ENCODE data around the gene MAGI2.

MAGI2 gene

DNA sequence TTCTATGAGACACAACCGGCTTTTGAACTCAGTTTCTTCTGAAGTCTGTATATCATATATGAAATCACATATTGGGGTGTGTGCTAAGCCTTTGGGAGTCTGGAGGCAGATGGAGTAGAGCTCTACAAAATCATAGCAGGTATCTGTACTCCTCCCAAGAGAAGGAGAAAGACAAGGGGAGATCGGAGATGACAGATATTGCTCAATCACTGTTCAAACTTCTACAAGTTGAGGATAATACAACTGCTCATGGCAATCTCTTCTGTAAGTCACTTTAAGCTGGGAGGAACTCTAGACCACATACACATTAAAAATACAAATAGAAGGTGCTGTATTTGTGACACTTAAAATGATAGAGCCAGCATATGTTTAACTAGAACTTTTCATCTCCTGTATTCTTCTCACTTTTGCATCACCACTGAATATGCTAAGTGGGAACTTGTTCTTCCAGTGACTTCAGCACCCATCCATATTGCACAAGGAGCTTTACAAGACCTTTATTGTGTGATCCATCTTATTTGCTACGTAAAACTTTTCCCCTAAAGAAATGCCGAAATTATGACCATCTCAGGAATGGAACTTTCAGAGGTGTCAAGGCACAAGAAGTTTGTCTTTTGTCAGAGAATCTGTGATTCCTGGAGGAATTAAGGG, 1273.5 kb downstream of the MAGI2 start:
- TF ChIP-seq, protein P1, sequence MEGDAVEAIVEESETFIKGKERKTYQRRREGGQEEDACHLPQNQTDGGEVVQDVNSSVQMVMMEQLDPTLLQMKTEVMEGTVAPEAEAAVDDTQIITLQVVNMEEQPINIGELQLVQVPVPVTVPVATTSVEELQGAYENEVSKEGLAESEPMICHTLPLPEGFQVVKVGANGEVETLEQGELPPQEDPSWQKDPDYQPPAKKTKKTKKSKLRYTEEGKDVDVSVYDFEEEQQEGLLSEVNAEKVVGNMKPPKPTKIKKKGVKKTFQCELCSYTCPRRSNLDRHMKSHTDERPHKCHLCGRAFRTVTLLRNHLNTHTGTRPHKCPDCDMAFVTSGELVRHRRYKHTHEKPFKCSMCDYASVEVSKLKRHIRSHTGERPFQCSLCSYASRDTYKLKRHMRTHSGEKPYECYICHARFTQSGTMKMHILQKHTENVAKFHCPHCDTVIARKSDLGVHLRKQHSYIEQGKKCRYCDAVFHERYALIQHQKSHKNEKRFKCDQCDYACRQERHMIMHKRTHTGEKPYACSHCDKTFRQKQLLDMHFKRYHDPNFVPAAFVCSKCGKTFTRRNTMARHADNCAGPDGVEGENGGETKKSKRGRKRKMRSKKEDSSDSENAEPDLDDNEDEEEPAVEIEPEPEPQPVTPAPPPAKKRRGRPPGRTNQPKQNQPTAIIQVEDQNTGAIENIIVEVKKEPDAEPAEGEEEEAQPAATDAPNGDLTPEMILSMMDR (conservative IDR thresholded peaks at IDR 0.05; ENCODE audit: low read depth): no peak
- ChIA-PET CTCF (no interaction called here), POLR2A (ENCODE audit: low non-redundant PET) (no interaction called here)
- DNase-seq (ENCODE audit: low spot score): no peak
- H3K27ac ChIP-seq: no peak overlapping the region

GRCh38 chr7:78179211-78179610, 1274.3 kb downstream of the MAGI2 start:
- ChIA-PET POLR2A (ENCODE audit: low non-redundant PET) (no interaction called here), CTCF (no interaction called here)
- TF ChIP-seq, protein P1 (conservative IDR thresholded peaks at IDR 0.05; ENCODE audit: low read depth): no peak
- DNase-seq (ENCODE audit: low spot score): no peak
- H3K27ac ChIP-seq: no peak overlapping the region

- DNase-seq (ENCODE audit: low spot score): no peak
- TF ChIP-seq, protein P1 (conservative IDR thresholded peaks at IDR 0.05; ENCODE audit: low read depth): no peak
- ChIA-PET POLR2A (ENCODE audit: low non-redundant PET) (no interaction called here), CTCF (no interaction called here)
- no peak overlapping the region for H3K27ac ChIP-seq
These were observed 1275.1 kb downstream of the MAGI2 start for GRCh38 chr7:78178319-78178718.

- CTCF ChIA-PET: no interaction called here
- no peak for DNase-seq (ENCODE audit: low spot score)
These were observed 1277.3 kb downstream of the MAGI2 start for GRCh38 chr7:78176171-78176570.

GRCh38 chr7:78175330-78176100, 1278.0 kb downstream of the MAGI2 start:
- H3K27ac ChIP-seq: no peak overlapping the region
- DNase-seq (ENCODE audit: low spot score): no peak
- TF ChIP-seq, protein P1 (conservative IDR thresholded peaks at IDR 0.05; ENCODE audit: low read depth): no peak
- ChIA-PET CTCF (interaction anchor here (1.0 kb wide), 1 partner anchor 9 kb away, joined by 3 read pairs; no protein-coding TSS in a partner anchor), POLR2A (ENCODE audit: low non-redundant PET) (no interaction called here)

More at GRCh38 chr7:78176171-78176570, 1277.3 kb downstream of the MAGI2 start:
- no peak overlapping the region for H3K27ac ChIP-seq
- TF ChIP-seq, protein P1 (conservative IDR thresholded peaks at IDR 0.05; ENCODE audit: low read depth): no peak
- POLR2A ChIA-PET (ENCODE audit: low non-redundant PET): no interaction called here

DNA sequence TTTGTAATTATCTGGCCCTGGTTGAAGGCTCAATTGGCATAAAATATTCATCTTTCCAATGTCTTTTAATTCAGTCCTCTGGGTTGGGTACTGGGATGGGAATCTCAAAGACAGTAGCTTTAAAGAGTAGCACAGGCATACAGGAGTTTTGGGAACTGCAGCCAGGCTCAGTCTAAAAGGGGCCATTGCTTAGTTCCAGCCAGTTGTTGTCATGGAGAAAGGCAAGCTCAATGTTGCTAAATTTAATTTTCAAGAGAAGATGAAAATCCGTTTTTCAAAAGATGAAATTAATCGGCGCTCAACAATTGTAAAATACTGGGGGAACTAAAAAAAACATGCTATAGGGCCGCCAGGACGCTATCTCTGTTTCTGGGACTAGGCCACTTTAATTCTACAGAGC, 1279.8 kb downstream of the MAGI2 start:
- DNase-seq (ENCODE audit: low spot score): no peak
- CTCF ChIA-PET: interaction anchor here (0.9 kb wide), 1 partner anchor 813 kb away, joined by 6 read pairs; no protein-coding TSS in a partner anchor

More for the DNA sequence above, 1279.8 kb downstream of the MAGI2 start:
- TF ChIP-seq, protein P1 (conservative IDR thresholded peaks at IDR 0.05; ENCODE audit: low read depth): no peak
- POLR2A ChIA-PET (ENCODE audit: low non-redundant PET): no interaction called here
- no peak overlapping the region for H3K27ac ChIP-seq
